Stimulated activated CD4-positive, alpha-beta T cell treated with anti-CD3 and anti-CD28 coated beads, Interleukin-4, amount 100 ng/mL, for 48 hours (primary cell): ENCODE measurements around the gene PSMC4.

Experiments
- DNase-seq, 2 donors: peaks; one replicate each; pipeline ENCODE4 v3.0.0-alpha.2; 2020; ENCODE audit warnings: low read depth in 2 of 2

The PSMC4 gene

GRCh38 chr19:39970675-39971379, at the start of gene PSMC4:
PSMC4 (plus strand) TSS chr19:39971165; CDS start chr19:39971203, 38 bp downstream.
- peak; percentile 94 to 97 for DNase-seq

DNA sequence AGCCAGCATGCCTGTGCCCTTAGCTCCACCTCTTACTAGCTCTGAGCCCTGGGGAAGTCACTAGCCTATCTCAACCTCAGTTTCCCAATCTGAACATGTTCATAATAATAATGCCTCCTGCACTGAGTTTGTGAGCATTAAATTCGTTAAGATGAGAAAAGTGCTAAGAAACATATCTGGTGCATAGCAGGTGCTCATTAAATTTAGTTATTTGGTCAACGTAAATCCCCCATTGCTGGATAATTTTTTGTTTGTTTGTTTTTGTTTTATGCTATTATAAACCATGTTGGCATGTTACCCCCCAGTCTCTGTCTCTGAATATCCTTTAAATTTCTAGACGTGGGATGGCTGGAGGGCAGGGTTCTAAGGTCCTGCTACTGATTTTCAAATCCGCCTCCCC, 47.1 kb upstream of the PSMC4 start:
- no peak for DNase-seq

- no peak for DNase-seq
Observed at GRCh38 chr19:39924389-39924788, 46.6 kb upstream of the PSMC4 start.

- DNase-seq, result no peak
Observed at GRCh38 chr19:39924952-39925351, 46.0 kb upstream of the PSMC4 start.

- no peak for DNase-seq
Observed at GRCh38 chr19:39926170-39926760, 44.7 kb upstream of the PSMC4 start.

GRCh38 chr19:39927076-39927475, 43.9 kb upstream of the PSMC4 start:
- no peak for DNase-seq

DNA sequence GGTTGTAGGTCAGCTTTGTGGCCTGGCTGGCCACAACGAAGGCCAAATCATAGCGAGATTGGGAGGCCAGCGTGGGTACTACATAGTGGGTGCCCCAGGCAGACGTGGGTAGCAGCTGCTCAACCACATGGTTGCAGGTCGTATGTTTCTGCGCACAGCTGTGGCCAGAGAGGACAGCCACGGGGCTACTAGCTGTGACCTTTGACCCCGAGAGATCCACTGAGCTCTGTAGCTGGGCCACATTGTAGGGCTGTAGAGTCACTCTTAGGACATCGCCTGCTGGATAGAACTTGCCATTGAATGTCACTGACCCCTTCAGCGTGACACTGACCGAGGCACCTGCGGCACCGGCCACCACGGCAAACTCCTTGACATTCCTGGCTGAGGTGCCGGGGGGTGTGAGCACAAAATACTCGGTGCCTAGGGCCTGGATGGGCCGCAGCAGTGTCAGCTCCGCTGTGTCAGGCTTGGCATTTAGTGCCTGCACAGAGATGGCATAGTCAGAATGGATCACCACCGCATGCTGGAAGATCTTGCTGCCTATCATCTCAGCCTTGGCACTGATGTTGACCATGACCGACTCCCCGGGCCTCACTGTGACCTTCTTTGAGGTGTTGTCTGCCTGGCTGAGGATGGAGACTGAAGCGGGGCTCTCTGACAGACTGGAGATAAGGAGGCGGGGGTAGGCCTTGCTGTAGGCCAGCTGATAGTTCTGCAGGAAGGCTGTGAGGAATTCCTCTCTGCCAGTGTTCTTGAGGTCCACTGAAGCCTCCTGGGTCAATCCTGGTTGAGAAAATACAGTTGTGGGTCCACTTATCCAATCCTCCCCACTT, 43.2 kb upstream of the PSMC4 start:
- DNase-seq, result no peak

DNA sequence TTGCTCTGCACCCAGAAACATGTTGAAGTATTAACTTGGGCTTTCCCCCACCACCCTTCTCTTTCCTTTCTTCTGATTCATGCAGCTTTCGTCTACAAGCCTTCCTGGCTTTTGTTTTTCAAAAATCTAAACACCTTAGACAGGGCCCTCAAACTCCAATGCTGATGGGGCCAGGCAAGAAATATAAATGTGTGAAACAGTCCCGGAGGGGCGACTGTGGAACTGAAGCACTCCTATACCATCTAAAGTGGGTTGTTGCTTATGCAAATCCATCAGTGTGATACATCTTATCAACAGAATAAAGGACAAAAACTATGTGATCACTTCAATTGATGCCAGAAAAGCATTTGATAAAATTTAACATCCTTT, 42.6 kb upstream of the PSMC4 start:
- no peak for DNase-seq

GRCh38 chr19:39929750-39930149, 41.2 kb upstream of the PSMC4 start:
- no peak for DNase-seq

DNA sequence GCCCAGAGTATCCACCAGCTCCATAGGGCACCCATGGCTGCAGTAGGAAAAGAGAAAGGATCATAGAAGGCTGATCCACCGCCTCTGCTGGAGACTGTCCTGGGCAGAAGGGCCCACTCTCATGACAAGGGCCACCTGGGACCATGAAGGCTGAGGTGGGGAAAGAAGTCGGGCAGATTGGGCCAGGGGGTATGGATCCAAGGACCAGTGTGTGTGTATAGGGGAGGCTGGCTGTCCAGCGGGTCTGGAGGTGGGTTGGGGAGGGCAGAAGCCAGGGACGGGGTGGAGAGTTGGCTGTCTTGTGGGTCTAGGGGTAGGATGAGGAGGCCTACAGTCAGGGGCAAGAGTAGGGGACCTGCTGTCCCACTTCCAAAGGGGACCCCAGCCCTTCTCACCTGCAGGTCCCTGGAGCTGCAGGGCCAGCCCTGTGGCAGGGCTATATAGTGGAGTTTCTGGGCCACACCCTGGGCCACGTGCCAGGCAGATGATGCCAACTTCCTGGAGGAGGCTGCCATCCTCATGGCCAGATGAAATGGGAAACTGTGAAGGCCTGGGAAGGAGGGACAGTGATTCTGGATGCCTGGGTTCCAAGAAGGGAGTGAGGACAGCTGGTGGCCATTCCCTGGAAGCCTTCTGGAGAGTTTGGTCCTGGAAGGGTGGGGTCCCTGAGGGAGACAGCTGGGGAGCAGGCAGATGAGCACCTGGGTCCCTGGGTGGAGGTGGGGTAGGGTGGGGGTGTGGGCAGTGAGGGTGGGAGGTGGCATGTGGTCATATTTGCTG, 36.2 kb upstream of the PSMC4 start, which contains the start of gene FCGBP:
TSS of gene FCGBP (minus strand) at position 51 of the 780 bp plus-strand sequence.
- DNase-seq, result no peak

DNA sequence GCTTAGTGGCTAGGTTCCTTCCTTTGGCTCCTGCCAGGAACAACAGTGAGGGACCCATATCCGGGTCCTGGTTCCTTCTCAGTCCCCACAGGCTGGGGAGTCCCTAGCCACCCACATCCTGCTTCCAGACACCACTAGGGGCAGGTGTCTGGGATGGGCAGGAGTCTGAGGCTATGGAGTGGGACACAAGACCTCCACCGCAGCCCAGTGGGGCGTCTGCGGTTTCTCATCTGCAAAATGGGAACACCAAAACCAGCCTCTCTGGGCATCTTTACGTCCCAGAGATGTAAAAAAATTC, 35.7 kb upstream of the PSMC4 start:
- DNase-seq, result no peak

GRCh38 chr19:39936020-39936419, 34.9 kb upstream of the PSMC4 start:
- no peak for DNase-seq

- DNase-seq, result no peak
Observed at GRCh38 chr19:39936622-39937021, 34.3 kb upstream of the PSMC4 start.

GRCh38 chr19:39937094-39937720, 33.8 kb upstream of the PSMC4 start:
- DNase-seq, result no peak

DNA sequence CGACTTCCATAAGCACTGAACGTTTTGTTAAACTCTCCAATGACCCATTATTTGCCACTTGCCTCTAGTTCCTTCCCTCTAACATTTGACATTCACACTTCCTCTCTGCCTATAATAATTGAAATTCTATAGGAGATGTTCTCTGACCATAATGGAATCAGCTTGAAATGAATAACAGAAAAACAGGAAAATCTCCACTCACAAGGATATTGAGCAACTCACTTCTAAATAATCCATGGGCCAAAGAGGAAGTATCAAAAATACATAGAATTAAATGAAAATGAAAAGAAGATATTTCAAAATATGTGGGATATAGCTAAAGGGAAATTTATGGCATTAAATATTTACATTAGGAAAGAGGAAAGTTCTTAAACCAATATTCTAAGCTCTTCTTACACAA, 33.2 kb upstream of the PSMC4 start:
- DNase-seq, result no peak

DNA sequence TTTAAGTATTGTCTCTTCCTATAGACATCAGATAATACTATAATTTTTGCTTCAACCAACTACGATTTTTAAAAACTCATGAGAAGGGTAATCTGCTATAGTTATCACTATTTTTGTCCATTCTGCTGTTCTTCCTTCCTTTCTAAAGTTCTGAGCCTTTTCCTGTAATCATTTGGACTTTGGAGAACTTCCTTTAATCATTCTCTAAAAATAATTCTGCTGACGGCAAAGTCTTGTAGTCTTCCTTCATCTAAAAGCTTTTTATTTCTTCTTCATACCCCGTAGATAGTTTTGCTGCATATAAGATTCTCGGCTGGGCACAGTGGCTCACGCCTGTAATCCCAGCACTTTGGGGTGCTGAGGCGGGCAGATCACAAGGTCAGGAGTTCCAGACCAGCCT, 31.4 kb upstream of the PSMC4 start:
- no peak for DNase-seq

DNA sequence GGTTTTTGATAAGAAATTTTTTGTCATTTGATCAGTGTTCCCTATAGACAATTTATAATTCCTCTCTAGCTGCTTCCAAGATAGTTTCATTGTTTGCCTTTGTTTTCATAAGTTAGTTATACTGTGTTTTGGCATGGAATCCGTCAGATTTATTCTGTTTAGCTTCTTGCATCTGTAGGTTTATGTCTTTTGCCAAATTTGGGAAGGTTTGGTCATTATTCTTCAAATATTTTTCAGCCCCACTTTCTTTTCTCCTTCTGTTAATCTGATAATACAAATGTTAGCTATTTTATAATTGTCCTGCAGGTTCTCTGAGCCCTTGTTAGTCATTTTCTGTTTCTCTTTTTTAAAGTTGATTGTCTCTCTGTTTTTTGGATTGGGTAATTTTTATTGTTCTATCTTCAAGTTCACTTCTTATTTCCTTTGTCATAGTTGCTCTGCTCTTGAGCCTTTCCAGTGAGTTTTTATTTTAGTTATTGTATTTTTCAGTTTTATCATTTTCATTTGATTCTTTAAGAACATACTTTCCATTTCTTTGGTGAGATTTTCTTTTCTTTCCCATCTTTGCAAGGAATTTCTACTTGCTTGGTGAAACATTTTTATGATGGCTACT, 30.6 kb upstream of the PSMC4 start:
- DNase-seq, result no peak

DNA sequence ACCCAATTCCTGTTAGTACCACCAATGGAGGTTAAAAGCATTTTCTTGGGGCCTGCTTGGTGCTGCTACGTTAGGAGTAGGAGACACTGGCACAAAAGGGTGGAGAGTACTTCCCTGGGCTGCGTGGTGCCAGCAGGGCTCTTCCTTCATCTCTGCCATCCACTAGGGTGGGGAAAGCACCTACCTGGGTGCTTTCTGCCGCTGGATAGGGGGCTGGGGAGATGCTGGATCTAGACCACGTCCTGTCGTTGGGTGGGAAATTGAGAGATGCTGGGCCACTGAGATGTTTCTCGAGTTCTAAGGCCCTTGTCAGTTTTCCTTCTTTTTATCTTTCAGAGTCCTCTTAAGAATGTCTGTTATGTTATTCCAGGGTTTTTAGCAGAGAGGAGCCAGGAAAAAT, 29.8 kb upstream of the PSMC4 start:
- DNase-seq, result no peak

DNA sequence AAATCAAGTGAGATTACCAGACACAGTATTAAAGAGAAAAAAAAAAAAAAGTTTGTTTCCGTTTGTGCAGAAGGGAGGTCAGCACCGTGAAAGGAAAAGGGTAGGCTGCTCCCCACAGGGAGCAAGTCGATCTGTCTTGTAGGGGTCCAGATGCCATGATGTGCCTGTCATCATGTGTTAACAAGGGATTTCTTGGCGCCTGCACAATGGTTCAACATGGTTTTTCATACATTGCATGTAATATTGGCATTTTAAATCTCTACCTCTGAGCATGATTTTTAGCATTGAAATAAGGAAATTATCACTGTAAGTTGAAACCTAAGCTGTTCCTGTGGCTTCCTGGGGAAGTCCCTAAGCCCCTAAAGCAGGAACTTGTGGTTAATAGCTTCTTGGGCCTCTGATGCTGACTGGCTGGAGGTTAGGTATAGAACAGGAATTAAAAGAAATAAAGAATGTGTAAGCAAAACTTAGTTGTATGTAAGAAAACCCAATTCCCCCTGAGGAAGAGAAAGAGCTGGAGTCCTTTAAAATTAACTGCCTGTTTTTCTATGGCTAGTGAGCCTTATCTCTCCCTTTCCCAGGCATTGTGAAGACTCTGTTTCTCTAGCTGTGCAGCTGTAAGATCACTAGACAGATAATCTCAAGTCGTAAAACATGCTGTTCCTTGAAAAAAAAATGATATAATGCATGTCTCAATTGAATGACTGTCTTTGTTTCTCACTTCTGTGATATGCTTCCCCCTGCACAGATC, 29.2 kb upstream of the PSMC4 start:
- no peak for DNase-seq

DNA sequence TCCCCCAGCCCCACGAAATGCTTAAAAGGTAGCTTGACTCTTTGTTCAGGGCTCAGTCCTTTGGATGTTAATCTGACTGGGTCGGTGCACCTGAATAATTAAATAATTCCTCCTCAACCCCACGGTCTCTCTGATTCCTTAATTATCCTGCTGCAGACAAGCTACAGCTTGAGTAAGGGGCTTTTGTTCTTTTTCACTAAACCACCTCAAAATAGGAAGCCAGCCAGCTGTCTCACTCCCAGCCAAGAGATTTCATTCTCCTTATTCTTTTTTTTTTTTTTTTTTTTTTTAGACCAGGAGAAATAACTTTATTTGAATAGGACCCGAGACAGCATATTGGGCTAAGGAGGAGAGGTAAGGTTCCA, 28.6 kb upstream of the PSMC4 start:
- no peak for DNase-seq

- no peak for DNase-seq
Observed at GRCh38 chr19:39943586-39943985, 27.4 kb upstream of the PSMC4 start.
